SU-DHL-6 (cell line): Measurements from ENCODE around the gene RNF220.

ENCODE experiments used
- CTCF ChIP-seq: fragments of 200-600 bp; sonication (generic); IDR thresholded peaks from one replicate; pipeline ENCODE4 v1.5.1; 2017; ENCODE audit warnings: antibody characterized with exemption, mild to moderate bottlenecking, low read length, moderate library complexity; ENCODE audit not compliant: insufficient read depth, poor library complexity, severe bottlenecking
- EZH2phosphoT487 ChIP-seq: fragments of 200-600 bp; sonication (generic), shearing (Covaris generic); conservative IDR thresholded peaks from 2 replicates; pipeline ENCODE4 v1.6.1; 2018; ENCODE audit warnings: mild to moderate bottlenecking, antibody characterized with exemption, low read length, moderate library complexity, mixed read lengths

DNA sequence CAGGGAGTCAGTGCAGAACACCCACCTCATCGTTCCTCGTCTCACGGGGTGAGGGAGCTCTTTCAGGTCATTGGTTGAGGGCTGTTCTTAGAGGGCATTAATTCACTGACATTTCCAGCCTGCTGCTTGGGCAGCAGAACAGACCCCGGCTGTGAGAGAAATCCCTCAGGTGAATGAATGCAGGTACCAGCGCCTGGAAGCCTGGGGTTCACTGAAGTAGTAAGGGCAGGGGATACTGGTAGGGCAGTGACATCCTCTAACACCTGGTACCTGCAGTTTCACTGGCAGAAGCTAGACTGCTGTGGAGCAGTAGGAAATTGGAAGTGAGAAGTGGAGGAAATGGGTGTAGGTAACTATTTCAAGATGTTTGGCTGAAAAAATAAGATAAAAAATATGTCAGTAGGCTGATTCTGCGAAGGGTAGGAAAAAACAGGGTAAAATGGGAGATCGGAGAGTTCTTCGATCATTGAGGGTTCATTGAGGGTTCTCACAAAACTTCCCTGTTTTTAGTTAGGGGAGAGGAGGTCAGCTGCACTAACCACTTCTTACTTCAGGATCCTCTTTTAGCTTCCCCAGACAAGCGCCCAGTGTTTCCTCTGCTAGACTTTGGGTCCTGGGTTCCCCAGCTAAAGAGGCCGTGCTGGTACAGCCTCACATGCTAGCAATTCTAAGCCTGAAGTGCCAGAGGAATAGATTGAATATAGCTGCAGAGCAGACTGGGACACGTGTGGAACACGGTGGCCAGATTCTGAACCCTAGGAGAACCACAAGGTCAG, 55.2 kb downstream of the RNF220 start:
- TF ChIP-seq CTCF (no peak), EZH2phosphoT487 (no peak)
